ENCODE measurements around the gene ZMYND11.
"Not testable (repeated sequence)": the region's sequence is repeated elsewhere in the genome, so short reads cannot be mapped to it uniquely, and the experiment has no call there.

ZMYND11 gene

DNA sequence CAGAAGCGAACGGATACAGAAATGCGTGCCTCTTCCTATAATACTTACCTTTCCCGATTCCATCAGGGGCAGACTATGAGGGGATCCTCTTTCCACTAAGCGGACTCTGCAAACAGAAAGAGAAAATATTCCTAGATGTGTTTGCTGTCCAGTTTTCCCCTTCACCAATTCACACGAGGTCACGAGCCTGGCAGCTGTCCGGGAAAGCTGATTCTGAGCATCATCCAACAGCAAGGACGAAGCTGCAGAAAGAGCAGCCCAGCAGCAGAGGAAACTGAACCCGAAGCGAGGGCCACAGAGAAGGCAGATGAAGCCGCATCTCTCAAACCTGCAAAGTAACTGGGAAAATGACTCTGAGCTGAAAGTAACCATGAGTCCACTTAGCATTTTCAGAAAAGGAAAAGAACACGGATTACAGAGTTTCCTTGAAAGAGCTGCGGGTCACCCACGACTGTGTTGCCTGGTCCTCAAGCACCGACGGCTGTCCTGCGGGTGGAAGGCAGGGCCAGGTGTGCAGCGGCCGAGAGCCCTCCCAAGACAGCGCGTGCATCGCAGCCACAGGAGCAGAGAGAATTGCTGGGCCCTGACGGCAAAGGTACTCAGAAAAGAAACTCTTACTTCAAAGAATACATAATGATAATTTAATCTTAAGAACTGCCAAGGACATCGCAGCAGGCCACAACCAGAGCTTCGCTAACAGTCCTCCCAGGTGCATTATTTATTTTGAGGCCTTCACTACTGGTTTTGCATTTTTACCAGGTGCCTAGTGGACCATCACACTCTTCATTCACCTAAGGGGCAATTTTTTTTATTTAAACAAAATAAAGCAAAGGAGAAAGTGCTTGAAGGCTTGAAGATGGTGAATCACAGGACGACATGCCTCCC is 153.3 kb downstream of the ZMYND11 start:
- no peak for FAIRE-seq

DNA sequence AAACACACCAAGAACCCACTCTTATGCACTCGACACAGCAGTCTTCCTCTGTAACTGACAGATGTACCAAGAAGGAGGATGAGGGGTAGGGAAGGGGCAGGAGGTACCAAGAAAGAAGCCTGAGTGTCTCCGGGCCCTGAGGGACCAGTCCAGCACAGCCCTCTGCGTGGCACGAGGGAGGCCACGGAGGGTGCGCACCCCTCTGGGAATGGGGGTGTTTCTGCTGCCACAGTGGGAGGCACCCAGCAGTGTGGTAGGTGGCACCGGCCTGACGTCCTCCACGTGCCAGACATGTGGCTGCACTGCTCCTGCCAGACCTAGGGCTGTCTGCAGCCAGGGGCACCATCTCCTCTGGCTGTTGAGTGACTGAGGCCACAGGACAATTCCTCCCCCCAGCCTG is 154.3 kb downstream of the ZMYND11 start:
- FAIRE-seq: no peak

DNA sequence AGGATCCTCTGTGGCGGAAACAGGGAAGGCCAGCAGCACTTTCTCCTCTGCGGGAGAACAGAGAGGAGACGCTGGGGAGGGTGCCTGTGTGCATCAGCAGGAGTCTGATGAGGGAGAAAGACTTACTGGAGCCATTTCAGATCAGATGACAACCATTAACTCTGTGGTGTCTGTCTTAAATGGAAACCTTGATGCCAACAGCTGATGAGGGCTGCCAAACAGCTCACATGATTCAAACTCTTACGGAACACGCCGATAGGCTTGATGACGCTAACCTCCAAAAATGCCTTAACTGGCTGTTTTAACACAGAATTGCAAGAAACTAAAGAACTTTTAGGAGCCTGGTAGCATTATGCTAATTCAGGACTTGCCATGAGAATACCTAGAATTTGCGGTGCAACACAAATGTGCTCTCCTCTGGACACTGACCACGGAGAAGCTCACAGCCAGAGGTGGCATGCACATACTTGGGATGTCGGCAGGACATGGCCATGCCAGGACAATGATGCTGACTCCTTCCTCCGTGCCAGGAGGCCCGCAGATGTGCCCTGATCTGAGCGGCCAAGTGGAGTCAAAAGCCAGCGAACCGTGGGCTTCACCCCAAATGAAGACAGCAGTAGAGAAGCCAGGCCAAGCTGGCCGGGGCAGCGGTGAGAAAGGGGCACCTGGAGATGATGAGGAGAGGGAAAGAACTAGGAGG is 154.9 kb downstream of the ZMYND11 start:
- no peak for FAIRE-seq

DNA sequence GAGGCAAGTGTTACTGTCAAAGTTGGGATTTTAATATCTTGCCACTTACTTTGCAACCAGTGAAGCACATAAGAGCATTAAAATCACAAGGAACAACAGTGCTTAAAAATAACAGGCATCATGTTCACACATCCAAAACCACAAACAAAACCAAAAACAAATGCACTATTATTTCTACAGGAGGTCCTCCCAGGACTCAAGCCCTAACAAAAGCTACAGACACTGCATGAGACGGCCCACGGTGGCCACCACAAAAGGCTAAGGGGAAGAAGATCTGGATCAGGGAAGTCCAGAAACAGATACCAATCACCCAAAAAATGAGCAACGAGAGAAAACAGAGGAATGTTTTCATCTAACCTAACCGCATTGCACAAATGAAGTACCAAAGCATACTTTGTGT is 158.4 kb downstream of the ZMYND11 start:
- no peak for FAIRE-seq

DNA sequence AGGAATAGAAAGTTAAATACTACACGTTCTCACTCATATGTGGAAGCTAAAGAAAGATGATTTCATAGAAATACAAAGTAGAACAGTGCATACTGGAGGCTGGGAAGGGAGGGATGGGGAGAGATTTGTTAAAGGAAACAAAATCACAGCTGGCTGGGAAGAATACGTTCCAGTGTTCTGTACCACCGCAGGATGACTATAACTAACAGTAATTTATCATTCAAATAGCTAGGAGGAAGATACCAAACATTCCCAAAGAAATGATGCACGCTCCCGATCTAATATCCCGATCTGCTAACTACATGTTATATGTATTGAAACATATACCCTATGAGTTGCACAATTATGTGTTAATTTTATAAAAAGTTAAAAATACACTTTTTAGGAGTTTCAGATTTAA is 162.3 kb downstream of the ZMYND11 start:
- no peak for FAIRE-seq

DNA sequence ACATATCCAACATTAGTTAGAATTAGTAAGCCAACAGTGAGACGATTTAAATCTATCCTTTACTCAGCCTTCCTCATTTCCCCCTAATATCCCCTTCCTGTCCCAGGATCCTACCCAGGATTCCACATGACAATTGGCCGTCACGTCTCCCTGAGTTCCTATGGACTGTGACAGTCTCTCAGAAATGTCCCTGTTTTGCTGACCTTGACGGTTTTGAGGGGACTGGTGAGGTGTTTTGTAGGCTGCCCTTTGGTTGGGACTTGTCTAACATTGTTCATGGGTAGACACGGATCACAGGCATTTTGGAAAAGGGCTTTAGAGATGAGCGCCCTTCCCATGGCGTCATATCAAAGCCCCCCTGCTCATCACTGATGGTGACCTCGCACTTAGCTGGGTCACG is 162.8 kb downstream of the ZMYND11 start:
- no peak for FAIRE-seq

DNA sequence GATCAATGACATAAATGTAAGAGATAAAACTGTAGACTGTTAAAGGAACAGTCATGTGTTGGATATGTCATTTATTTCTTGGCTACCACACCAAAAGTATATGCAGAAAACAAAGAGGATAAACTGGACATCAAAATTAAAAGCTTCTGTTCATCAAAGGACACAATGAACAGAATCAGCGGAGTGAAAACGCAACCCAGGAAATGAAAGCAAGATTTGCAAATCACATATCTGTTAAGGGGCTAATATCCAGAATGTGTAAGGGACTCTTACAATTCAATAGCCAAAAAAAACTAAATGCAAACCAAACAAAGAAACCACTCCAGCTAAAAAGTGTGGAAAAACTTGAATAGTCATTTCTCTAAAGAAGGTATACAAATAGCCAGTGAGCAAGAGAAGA is 164.3 kb downstream of the ZMYND11 start:
- no peak for FAIRE-seq

DNA sequence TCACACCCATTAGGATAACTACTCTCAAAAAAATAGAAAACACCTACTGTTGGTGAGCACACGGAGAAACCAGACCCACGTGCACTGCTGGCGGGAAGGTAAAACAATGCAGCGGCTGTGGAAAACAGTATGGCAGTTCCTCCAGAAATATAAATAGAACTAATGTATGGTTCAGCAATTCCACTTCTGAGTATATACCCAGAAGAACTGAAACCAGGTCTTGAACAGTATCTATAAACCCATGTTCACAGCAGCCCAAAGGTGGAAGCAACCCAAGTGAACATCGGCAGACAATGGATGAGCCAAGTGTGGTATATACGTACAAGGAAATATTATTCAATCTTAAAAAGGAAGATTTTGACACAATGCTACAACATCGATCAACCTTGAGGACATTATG is 164.7 kb downstream of the ZMYND11 start:
- no peak for FAIRE-seq

DNA sequence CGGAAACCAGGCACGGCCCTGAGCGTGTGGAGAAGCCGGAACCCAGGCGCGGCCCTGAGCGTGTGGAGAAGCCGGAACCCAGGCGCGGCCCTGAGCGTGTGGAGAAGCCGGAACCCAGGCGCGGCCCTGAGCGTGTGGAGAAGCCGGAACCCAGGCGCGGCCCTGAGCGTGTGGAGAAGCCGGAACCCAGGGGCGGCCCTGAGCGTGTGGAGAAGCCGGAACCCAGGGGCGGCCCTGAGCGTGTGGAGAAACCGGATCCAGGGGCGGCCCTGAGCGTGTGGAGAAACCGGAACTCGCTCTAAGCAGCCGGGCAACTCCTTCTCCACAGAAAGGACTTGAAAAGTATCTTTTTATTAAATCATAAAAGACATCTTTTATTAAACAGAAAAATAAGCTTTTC is 165.3 kb downstream of the ZMYND11 start:
- not testable (repeated sequence) for FAIRE-seq

DNA sequence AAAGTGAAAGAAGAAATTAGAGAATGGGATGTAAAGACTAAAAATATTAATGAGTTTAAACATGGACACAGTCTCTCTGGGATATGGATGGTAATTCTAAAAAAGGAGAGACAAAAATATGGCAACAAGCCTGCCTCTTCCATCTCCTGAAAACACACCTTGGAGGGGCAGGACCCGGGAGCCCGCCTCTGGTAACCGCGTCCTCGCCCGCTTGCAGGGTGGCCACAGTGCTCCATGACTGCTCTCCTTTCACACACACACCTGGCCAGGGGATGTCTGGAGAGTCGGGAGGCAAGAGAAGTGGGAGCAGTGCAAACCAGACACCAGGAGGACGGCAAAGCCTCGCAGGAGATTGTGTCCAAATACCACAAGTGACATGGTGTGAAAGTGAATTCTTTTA is 166.3 kb downstream of the ZMYND11 start:
- FAIRE-seq: no peak
